HTERT RPE-1 (cell line): ENCODE results near the gene ABHD17C.
"Not testable (repeated sequence)": the region's sequence is repeated elsewhere in the genome, so short reads cannot be mapped to it uniquely, and the experiment has no call there.

Experiments
- in situ Hi-C: fragments of 300-500 bp; cut with MboI; formaldehyde crosslinking; loops from 4 replicates; pipeline ENCODE4 v1.14.3; 2020; ENCODE audit warnings: low sequenced_read_pairs

Gene ABHD17C

DNA sequence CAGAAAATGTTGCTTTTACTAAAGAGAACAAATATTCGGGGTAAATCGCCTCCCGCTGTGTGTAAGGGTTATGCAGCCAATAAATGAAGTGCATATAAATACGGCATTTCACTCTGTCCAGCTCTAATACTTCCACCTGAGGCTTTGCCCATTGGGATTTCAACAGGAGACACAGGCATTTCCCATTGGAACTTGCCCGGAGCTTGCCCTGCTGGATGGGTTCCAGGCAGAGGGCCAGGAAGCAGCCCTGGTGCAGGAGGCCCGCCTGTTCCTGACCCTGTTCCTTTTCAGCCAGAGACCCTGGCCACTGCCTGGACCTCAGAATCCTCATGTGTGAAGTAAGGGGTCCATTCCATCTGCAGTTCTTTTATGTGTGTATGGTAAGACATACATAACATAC is 66.6 kb downstream of the ABHD17C start:
- in situ Hi-C loops, result no loop called here

- in situ Hi-C loops, result not testable (repeated sequence)
Measured at GRCh38 chr15:80763235-80763634, 68.1 kb downstream of the ABHD17C start.

GRCh38 chr15:80764535-80764934 is 69.4 kb downstream of the ABHD17C start:
- in situ Hi-C loops, result no loop called here

DNA sequence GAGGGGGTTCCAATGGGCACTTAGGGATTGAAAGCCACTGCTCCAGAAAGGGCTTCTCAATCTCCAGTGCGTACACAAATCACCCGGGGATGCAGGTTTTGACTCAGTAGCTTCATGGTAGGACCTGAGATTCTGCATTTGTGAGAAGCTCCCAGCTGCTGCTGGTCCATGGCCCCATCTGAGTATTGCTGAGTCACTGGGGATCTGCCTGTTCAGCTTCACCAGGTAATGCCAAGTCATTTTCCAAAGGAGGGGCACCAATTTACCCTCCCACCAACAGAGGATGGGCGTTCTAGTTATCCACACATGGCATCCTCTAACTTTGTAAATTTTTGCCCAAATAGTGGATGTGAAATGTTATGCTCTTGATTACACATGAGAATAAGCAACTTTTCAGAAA is 71.2 kb downstream of the ABHD17C start:
- in situ Hi-C loops, result no loop called here

- in situ Hi-C loops, result no loop called here
Measured at GRCh38 chr15:80768158-80768557, 73.0 kb downstream of the ABHD17C start.

DNA sequence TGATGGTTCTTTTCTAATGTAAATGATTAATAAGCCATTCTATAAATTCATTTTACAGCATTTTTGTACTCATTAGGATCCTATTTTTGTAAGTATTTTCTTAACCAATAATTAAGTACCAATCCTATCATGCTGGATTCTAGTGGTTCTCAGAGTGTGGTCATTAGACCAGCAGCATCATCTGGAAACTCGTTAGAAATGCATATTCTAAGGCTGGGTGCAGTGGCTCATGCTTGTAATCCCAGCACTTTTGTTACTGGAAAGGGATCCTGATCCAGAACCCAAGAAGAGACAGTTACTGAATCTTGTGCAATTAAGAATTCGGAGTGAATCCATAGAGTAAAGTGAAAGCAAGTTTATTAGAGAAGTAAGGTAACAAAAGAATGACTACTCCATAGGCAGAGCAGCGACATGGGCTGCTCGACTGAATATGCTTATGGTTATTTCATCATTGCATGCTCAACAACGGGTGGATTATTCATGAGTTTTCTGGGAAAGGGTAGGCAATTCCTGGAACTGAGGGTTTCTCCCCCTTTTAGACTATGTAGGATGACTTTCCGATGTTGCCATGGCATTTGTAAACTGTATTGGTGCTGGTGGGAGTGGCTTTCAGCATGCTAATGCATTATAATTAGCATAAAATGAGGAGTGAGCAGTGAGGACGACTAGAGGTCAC is 74.2 kb downstream of the ABHD17C start:
- in situ Hi-C loops, result no loop called here

DNA sequence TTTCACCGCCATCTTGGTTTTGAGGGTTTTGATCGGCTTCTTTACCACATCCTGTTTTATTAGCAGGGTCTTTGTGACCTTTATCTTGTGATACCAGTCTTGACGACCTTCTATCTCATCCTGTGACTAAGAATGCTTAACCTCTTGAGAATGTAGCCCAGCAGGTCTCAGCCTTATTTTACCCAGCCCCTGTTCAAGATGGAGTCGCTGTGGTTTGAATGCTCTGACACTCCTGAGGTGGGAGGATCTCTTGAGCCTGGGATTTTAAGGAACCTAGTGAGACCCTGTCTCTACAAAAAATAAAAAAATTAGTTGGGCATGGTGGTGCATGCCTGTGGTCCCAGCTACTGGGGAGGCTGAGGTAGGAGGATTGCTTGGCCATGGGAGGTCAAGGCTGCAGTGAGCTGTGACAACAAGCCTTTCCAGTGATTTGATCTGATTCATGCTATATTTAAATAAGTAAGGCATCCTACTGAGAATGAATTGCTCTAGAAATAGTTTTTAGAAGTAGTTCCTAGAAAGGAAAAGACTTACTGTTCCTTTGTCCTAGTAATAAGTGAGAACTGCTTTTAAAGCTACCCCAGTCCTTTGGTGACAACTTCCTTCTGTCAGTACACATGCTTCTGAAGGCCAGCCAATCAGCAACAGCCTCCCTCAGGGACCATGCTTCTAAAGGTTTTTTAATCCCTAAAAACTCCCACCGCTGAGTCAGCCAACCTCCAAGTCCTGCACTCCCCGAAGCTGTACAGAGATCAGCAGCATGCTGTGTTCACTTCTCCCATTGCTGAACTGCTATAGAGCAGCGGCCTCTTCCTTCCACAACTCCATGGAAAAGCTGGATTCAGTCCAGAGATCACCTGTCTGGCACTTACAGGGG is 75.0 kb downstream of the ABHD17C start:
- in situ Hi-C loops, result no loop called here

DNA sequence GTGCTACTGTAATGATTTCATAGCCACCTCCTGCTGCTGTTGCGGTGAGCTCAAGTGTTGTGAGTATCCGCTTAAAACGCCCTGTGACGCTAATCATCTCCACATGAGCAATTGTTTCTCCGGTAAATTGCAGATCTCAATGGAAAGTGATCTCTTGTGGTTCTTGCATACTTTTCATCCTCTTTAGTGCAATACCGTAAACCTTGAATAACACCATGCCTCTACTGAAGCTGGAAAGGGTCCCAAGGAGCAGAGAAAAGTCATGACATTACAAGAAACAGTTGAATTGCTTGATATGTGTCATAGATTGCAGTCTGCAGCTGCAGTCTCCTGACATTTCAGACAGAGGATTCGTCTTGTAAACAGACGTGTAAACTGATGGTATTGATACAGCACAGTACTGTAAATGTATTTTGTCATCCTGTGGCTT is 78.0 kb downstream of the ABHD17C start:
- in situ Hi-C loops, result no loop called here

GRCh38 chr15:80773792-80774352 is 78.8 kb downstream of the ABHD17C start:
- in situ Hi-C loops, result no loop called here

- in situ Hi-C loops, result no loop called here
Measured at GRCh38 chr15:80774486-80774885, 79.4 kb downstream of the ABHD17C start.

DNA sequence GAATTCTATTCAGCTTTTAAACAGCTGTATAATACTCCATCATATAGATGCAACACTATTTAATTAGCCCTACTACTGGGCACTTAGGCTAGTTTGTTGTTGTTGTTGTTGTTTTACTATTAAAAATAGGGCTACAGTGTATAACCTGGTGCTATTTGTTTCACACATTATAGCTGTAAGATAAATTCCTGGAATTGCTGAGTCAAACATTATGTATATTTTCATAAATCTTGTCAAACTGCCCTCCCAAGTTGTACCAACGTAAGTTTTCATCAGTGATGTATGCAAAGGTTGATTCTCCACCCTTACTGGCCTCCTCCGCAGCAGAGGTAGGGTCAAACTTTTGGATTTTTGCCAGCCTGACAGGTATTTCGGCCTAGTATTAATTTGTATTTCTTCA is 80.2 kb downstream of the ABHD17C start:
- in situ Hi-C loops, result no loop called here

DNA sequence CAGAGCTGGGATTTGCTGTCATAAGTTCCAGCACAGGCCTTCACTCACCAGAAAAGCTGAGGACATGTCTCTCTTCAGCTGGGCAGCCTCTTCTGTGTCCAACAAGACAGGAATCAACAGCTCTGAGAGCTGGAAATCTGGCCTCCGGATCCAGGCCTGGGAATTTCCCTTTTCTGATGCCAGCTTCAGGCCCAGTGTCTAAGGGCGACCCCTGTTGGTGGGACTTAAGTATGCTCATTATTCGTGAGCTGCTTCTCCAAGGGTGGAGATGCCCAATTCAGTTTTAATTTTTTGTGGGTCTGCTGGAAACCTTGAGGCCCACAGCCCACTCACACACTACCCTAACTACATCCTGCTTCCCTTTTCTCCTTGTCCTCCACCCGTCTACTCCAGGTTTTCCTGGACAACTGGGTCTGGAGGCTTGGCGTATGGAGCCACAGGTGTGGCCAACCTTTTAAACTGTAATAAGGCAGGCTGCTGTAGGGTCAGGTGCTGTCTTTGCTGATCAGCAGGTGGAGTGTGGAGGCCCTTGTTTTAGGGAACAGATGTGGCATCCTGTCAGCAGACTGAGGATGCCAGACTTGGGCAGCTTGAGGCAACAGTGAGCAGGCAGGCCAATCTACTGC is 81.4 kb downstream of the ABHD17C start:
- in situ Hi-C loops, result no loop called here

DNA sequence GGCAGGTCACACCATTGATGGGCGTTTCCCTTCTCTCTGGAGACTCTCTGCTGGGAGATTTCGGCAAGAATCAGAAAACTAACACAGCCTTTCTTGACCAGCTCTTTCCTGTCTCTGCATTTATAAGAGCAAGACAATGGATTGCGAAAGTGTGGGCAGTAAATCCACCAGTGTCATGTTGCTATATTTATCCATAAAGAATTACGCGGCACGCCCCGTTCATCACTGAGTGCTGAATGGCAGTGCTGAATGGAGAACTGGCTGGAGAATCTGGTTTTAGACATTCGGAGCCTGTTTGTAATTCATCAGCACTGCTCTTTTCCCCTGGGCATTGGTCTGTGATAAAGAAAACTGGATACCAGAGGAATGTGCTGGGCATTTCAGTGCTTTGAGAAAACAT is 82.0 kb downstream of the ABHD17C start:
- in situ Hi-C loops, result no loop called here

- in situ Hi-C loops, result no loop called here
Measured at GRCh38 chr15:80777826-80778620, 82.9 kb downstream of the ABHD17C start.

DNA sequence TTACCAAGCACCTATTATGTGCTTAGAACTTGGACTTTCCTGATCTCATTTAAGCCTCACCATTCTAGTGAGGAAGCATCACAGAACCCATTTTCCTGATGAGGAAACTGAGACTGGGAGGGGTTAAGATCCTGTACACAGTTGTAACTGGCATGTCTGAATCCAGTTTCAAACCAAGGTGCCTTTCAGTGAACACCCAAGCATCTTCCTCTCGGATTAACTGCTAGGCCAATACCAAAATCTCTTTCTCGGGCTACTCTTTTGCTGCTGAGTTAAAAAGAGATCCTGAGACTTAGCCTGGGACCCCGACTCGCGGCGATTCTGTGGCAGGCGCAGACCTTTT is 83.5 kb downstream of the ABHD17C start:
- in situ Hi-C loops, result no loop called here

- in situ Hi-C loops, result no loop called here
Measured at GRCh38 chr15:80778964-80779657, 84.0 kb downstream of the ABHD17C start, which contains the start of gene CEMIP. TSS of gene CEMIP (plus strand) at chr15:80779370. CDS start at chr15:80873880, 94,510 bp downstream.

GRCh38 chr15:80779658-80780415 is 84.7 kb downstream of the ABHD17C start:
- in situ Hi-C loops, result no loop called here

DNA sequence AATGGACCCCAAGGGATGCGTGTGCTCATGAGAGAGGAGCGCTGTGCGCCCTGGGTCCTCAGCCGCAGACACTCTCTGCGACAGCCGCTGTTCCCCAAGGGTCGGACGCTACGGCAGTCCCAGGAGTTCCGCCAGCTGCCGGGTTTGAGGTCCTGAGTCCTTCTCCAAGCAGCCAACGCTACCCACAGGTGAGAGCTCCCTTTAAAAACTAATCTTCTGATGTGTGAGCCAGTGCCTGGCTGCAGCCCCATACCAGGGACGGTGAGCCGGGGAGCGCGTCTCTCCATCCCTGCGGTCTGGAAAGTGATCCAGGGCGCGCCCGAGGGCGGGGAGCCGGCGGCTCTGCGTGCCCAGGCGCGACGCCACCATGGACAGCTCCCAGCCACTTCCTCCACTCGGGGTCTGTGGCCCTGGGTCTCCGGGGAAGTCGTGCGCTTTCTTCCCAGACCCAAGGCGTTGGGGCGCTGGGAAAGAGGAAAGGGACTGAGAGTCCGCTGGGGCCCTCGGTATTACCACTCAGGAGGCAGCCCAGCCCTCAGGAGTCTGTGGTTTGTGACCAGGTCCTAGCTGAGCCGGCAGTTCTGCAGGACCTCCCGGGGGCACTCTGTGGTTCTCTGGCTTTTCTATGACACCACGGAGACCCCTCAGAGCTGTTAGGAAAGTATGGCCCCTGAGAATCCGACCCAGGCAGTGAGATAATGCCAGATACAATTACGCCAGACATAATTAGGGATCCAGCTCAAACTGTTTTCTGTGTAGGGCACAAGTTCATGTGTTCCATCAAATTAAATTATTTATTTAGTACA is 85.5 kb downstream of the ABHD17C start:
- in situ Hi-C loops, result no loop called here

GRCh38 chr15:80783260-80783659 is 88.2 kb downstream of the ABHD17C start:
- in situ Hi-C loops, result no loop called here
